GM19240 (cell line): ENCODE results near the gene PSMB3.

Experiments
- DNase-seq: peaks from one replicate; pipeline ENCODE4 v3.0.0; 2011; ENCODE audit warnings: low spot score; ENCODE audit not compliant: insufficient read length

The PSMB3 gene

DNA sequence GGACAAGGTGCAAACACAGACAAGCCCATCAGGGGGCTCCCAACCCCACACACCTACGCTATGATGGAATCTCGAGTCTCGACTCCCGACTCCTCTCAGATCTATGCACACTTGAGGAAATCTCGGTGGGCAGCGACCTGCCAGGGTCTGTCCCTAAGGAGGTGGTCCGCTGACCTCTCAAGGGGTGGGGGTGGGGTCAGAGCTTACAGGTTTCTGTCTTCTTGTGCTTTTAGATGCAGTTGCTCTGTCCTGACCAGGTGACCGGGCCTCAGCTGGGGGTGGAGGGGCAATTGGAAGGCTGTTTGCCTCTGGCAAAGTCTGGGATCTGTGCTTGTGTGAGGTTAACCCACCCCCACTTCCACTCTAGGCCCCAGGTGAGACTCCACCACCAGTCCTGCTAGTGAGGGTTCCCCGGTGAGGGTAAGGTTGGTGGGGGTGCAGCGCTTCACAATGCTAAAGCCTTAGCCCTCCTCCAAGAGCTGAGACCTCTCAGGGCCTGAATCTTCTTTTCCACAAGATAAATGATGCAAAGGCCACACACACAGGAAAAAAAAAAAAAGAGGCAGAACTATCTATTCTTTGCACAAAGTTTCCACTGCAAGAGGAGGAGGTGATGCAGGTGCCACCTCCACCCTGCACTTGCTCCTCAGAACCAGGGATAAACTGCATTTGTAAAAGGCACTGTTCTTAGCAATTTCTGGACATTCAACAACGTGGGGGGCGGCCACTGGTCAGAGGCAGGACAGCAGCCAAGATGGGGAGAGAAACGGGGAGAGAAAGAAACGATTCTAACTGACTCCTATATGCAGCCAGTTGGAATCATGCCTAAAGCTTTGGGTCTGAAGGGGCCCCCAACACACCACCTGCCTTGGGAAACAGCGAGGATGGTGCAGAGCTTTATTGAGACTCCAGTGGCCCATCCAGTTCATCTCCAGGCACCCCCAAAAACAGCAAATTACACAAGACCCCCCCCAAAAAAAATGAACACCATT is 18.3 kb upstream of the PSMB3 start:
- DNase-seq: no peak

- peak; percentile 67 for DNase-seq
These were observed 17.2 kb upstream of the PSMB3 start for GRCh38 chr17:38735161-38735997.

GRCh38 chr17:38738007-38738662 is 14.4 kb upstream of the PSMB3 start:
- DNase-seq: peak; percentile 64

DNA sequence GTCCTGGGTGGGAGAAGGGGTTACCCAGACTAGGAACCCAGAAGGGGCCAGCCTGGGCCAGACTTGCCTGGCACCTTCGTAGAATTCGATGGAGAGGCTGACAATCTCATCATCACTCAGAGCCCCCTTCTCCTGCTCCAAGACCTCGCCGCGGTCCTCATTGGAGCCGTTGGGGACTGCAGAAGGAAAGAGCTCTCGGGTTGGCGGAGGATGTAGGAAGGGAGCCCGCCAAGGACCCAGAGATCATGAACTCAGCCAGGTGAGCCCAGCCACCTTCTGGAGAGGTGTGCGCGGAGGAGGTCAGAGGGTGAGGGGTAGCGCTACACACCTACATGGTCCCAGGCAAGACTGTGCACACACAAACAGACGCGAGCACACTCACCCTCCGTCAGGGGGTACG is 13.9 kb upstream of the PSMB3 start:
- no peak for DNase-seq

DNA sequence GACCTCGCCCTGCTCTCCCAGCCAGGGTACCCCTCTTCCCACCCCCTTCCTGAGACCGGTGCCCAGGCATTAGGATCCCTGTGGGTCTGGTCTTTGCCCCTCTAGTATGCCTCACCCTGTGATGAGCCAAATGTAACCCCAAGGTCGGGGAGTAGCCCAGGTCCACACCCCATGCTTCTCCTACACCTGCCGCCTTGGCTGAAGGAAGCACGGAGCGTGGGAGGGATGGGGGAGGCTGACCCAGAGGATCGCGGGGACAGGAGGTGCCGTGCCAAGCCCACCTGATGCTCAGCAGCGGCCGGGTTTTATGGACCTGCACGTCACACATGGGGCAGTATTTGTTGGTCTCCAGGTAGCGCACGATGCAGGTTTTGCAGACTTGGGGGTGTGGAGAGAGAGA is 13.2 kb upstream of the PSMB3 start:
- no peak for DNase-seq

DNA sequence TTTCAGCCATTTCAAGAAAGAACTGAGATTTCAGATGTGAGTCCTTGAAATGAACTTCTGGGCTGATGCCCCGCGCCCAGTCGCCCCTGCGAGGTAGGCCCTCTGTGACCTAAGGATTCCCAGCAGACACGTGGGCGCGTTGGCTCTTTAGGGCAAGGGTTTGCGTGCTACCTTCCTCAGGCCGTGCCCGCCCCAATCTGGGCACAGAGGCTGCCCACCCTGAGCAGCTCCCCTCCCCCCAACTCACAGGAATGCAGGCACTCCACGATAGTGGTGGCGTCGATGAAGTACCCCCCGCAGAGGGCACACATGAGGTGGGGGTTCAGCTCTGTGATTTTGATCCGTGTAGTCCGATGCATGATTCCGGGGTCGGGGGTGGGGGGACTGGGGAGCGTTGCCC is 12.5 kb upstream of the PSMB3 start:
- no peak for DNase-seq

GRCh38 chr17:38740806-38741205 is 11.7 kb upstream of the PSMB3 start:
- DNase-seq: no peak

GRCh38 chr17:38741461-38741860 is 11.1 kb upstream of the PSMB3 start:
- DNase-seq: no peak

DNA sequence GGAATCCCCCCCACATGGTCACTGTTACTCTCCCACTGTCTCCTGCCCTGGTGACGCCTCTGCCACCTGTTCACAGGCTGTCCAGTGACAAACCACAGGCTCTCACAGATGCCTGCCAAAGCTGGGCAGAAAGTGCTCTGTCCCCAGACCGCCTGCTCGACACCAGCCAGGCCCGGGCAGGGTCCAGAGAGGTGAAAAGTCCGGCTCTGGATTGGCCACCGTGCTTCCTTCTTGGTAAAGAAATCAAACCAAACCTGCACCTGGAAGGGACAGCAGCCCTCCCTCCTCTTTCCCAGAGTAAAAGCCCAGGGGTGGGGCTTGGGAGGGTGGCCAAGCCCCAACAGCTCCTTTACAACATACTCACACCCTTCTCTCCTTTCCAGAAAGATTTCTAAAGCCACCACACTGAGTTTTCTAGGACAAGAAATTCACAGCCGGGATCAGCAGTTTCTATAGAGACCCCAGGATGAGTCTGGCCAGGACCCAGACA is 10.6 kb upstream of the PSMB3 start:
- no peak for DNase-seq

GRCh38 chr17:38742411-38743308 is 9.9 kb upstream of the PSMB3 start:
- no peak for DNase-seq

- no peak for DNase-seq
These were observed 8.9 kb upstream of the PSMB3 start for GRCh38 chr17:38743556-38744171.

DNA sequence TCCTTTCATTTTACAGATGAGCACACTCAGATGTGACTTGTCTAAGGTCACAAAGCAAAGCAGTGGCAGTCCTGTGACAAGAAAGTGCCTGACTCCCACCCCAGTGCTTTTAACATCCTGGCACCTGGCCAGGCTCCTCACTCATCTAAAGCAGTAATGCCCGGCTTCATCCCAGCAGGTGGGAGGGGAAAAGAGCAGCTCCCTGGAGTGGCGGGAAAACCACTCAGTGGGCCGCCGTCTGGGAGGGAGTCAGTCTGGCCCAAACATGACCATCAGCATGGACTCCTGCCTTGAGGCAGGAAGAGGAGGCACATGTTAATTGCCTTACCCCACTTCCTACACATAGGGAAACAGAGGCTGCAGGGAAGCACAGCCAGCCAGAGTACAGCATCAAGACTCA is 7.0 kb upstream of the PSMB3 start:
- DNase-seq: no peak

GRCh38 chr17:38746004-38746848 is 6.3 kb upstream of the PSMB3 start:
- DNase-seq: no peak

- no peak for DNase-seq
These were observed 5.6 kb upstream of the PSMB3 start for GRCh38 chr17:38746849-38747462.

GRCh38 chr17:38747463-38748148 is 4.9 kb upstream of the PSMB3 start:
- no peak for DNase-seq

- no peak for DNase-seq
These were observed 4.2 kb upstream of the PSMB3 start, which contains the start of gene PCGF2 for GRCh38 chr17:38748149-38748891. TSS of gene PCGF2 (minus strand) at chr17:38748336. CDS start at chr17:38740402, 7,934 bp downstream.

- no peak for DNase-seq
These were observed 3.7 kb upstream of the PSMB3 start for GRCh38 chr17:38748892-38749222.
